ENCODE data around the gene PDGFRA.

The PDGFRA gene

DNA sequence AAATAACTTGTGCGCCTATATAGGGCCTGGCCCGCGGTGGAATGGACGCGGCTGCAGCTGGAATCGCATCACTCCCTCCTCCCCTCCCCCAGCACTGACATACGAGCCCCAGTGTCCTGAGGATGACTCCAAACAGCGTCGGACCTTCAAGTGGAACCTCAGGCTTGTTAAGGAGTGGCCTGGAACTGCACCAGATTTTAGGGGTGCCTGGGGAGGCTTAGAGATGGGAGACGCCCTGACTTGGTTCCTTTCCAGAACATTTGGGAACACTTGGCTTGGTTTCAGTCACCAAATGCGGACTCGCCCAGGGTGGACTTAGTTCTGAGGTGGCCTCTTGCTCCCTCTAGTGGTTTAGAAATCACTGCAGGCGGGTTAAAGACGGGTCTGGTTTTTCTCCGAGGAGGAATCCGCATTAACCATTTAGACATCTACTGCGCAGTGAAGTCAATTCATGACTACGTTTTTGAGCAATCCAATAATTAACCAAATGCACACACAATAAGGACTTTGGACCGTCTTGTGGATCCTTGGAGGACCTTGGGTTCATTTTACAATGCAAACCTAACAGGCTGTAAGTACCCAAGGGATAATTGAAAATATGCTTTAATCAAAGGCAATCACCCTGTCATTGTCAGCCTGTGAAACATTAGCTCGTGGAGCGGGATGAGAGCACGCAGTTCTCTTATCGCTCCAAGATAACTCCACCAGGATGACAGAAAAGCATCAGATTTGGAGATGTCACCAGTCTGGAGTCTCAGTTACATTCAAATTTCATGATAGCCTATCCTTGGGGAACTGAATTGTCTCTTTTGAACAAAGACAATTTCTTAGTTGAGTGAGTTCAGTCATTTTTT lies 11.2 kb upstream of the PDGFRA start:
- H3K27me3 Mint-ChIP-seq (ENCODE audit: low read depth), result peaks cover 35% of the 10 kb centered on the region
- H3K27ac Mint-ChIP-seq, result no peak overlapping the region
- H3K4me3 Mint-ChIP-seq, result no peak overlapping the region
- no peaks in the 10 kb centered on the region for H3K36me3 Mint-ChIP-seq (ENCODE audit: low read depth)
- no peaks in the 10 kb centered on the region for H3K9me3 Mint-ChIP-seq
- peaks cover 3% of the 10 kb centered on the region for H3K4me1 Mint-ChIP-seq (ENCODE audit: low read depth)
- peak; percentile 29 for DNase-seq (ENCODE audit: low spot score)

DNA sequence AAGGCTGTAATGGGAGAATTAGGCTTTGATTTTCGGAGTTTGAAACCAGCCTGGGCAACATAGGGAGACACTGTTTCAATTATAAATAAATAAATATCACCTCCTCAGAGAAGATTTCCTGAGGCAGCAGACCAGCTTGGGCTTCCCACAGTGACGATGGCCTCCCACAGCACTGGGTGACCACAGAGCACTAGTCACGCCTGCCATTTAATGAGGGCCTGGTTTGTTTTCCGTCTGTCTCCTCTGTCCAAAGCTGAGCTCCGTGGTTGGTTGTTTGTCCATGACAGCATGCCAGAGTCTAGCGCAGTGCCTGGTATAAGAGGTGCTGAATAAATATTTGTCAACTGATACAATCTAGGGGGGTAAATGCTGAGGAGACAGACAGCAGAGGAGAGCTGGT lies 10.4 kb upstream of the PDGFRA start:
- H3K27me3 Mint-ChIP-seq (ENCODE audit: low read depth), result peaks cover 35% of the 10 kb centered on the region
- H3K9me3 Mint-ChIP-seq, result no peaks in the 10 kb centered on the region
- H3K4me3 Mint-ChIP-seq, result no peak overlapping the region
- no peak for DNase-seq (ENCODE audit: low spot score)
- no peak overlapping the region for H3K27ac Mint-ChIP-seq
- H3K4me1 Mint-ChIP-seq (ENCODE audit: low read depth), result peaks cover 3% of the 10 kb centered on the region
- H3K36me3 Mint-ChIP-seq (ENCODE audit: low read depth), result no peaks in the 10 kb centered on the region

DNA sequence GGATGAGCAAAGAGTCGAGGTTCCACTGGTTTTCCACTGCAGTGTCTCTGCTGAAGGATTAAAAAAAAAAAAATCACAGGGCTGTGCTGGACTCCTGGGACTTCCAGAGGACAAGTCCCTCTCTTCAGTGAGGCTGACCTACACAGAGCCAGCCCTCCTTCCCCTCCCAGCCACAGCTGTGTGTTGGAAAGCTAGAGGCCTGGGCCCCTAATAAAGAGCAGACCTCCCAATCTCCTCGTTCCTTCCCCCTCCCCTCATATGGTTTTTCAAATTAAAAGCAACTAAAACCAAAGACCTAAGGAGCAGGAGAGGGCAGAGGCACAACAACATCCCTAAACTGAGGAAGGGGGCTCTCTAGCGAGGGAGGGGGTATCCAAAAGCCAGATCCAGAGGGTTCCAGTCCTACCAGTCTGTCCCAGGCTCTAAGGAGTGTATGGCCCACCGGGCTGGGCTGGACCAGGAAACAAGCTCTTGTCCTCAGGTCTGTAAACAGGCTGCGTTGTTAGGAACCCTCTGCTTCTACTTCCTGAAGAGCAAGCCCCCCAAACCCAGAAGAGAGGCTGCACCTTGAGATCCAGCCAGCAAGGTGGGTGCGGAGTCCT lies 4.0 kb upstream of the PDGFRA start:
- Mint-ChIP-seq H3K27me3 (ENCODE audit: low read depth) (peaks cover 79% of the 10 kb centered on the region), H3K36me3 (ENCODE audit: low read depth) (peaks cover 2% of the 10 kb centered on the region), H3K27ac (no peak overlapping the region), H3K9me3 (no peaks in the 10 kb centered on the region), H3K4me1 (ENCODE audit: low read depth) (peaks cover 11% of the 10 kb centered on the region), H3K4me3 (no peak overlapping the region)
- DNase-seq (ENCODE audit: low spot score), result no peak

DNA sequence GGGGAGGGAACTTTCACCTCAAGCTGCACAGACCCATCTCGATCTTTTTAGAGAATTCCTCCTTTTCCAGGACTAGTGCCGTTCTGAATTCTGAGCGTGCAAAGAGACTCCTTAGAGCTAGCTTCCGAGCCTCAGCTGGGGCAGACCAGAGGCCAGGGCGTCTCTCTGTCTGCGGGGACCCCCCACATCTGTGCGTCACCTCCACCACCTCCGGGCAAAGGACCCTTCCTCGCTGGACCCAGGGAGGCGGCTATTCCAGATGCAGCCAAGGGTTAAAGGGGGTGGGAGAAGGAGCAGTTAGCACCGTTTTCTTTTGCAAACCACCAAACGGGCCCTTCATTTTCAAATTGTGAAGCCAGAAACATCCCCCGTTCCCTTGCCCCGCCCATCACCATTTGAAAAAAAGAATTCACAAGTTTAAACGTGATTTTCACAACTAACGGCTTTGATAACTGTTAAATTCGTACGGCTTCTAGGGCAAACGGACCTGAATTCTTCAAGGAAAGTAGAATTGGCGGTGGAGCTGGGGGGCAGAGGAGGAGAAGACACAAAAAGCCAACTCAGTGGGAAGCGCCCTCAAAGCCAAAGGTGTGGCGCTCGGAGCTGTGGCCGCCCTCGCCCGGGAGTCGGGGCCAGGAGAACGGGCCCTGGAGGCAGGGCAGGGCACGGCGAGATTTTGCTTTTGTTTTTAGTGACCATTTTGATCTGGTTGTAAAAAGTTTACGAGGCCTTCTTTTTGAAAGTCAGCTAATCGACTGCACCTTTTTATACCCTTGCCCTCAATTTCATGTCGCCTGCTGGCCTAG lies 3.3 kb upstream of the PDGFRA start:
- no peak for DNase-seq (ENCODE audit: low spot score)
- Mint-ChIP-seq H3K27me3 (ENCODE audit: low read depth) (peaks cover 82% of the 10 kb centered on the region), H3K27ac (no peak overlapping the region), H3K9me3 (no peaks in the 10 kb centered on the region), H3K36me3 (ENCODE audit: low read depth) (peaks cover 2% of the 10 kb centered on the region), H3K4me1 (ENCODE audit: low read depth) (peaks cover 11% of the 10 kb centered on the region), H3K4me3 (peak overlapping the region; percentile 45)

DNA sequence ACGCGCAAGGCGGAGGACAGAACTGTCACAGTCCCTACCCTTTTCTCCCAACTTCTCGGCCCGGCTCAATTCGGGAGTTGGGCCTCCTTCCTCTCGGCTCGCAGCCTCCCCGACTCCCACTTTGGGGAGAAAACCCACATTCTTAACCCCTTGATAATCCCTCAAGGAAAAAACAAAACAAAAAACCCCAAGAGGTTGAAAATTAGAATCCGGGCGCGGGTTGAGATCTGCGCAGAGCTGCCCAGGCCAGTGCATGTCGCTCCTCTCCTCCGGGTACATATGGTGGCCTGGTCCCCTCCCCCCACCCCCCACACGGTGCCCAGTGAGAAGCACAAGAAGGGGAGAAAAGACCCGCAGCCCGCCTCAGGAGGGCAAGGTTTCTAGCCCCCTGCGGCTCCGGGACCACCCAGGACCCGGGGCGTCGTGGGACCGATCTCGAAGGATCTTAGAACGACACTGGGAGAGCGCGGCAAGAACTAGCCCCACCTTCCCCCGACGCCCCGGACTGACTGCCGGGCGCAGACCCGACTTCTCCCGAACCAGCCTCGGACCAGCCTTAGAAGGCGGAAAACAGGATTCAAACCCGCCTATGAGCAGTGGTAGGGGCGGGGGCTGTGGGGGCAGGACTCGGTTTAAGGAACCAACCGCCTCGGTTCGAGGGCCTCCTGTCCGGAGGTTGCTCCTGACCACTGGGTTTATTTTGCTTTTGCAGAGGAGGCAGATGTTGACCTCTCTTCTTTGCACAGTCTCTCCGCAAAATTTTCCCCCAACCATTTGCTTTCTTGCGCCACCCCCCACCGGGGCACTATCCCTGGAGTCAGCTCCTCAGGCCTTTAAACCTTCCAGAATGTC lies 2.5 kb upstream of the PDGFRA start:
- Mint-ChIP-seq H3K9me3 (no peaks in the 10 kb centered on the region), H3K27me3 (ENCODE audit: low read depth) (peaks cover 89% of the 10 kb centered on the region), H3K36me3 (ENCODE audit: low read depth) (peaks cover 2% of the 10 kb centered on the region), H3K4me1 (ENCODE audit: low read depth) (peaks cover 11% of the 10 kb centered on the region), H3K4me3 (peak overlapping the region; percentile 68), H3K27ac (no peak overlapping the region)
- no peak for DNase-seq (ENCODE audit: low spot score)

DNA sequence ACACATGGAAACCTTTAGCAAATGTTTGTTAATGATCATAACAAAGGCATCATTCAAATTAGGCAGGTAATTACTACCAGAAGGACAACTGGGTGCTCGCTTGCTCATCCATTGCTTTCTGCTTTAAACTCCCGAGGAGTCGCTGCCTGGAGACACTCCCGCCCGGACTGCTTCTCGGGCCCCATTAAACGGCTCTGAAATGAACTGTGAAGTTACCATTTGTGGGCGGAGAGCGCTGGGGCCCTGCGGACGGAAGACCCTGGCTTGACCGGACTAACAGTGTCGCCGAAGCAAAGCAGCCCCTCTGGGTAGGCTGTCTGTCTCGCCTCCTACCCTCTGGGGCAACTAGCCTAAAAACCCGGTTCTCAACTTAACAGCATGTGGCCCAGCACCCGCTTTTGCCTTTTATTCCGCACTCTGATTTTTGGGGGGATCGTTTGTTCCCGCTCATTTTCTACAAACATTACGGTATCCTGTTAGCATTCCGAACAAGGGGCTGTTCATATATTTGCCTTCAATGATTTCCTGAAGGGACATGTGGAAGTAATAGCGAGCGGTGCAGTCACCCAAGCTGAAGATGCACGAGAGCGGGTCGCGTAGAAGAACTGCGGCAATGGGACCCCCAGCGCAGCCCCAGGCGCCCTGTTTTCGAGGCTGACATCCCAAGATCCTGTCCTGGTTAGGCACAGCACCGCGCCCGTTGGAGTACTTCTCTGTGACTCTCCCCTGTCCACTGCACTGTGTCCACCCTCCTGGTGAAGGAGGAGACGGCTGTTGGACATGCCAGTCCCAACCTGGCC lies 1.6 kb upstream of the PDGFRA start:
- H3K27me3 Mint-ChIP-seq (ENCODE audit: low read depth), result peaks cover 90% of the 10 kb centered on the region
- peaks cover 16% of the 10 kb centered on the region for H3K4me1 Mint-ChIP-seq (ENCODE audit: low read depth)
- H3K27ac Mint-ChIP-seq, result no peak overlapping the region
- DNase-seq (ENCODE audit: low spot score), result no peak
- H3K36me3 Mint-ChIP-seq (ENCODE audit: low read depth), result peaks cover 2% of the 10 kb centered on the region
- peak overlapping the region; percentile 68 for H3K4me3 Mint-ChIP-seq
- H3K9me3 Mint-ChIP-seq, result no peaks in the 10 kb centered on the region

DNA sequence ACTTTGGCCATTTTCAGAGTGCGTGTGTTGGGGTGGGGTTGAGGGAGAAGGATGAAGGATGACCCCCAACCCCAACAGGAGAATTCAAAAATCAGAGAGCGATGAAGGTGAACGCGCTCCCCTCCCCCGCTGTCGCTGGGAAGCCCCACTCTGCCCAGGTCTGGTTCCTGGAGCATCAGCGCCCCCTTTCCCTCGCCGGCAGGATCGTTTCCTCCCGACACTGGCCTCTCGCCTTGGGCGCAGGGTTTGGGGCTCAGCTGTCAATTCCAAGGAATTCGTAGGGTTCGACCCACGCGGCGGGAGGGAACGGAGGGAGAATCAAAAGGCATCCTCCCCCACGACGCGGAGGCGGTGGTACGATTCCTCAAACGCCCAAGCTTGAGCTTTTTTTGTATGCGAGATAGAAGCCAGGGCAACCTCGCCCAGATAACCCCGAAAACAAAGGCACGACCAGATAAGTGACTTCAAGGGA lies 1.0 kb upstream of the PDGFRA start:
- peaks cover 16% of the 10 kb centered on the region for H3K4me1 Mint-ChIP-seq (ENCODE audit: low read depth)
- H3K27me3 Mint-ChIP-seq (ENCODE audit: low read depth), result peaks cover 92% of the 10 kb centered on the region
- DNase-seq (ENCODE audit: low spot score), result peak; percentile 24
- H3K9me3 Mint-ChIP-seq, result no peaks in the 10 kb centered on the region
- peaks cover 2% of the 10 kb centered on the region for H3K36me3 Mint-ChIP-seq (ENCODE audit: low read depth)
- H3K4me3 Mint-ChIP-seq, result peak overlapping the region; percentile 27
- H3K27ac Mint-ChIP-seq, result no peak overlapping the region

DNA sequence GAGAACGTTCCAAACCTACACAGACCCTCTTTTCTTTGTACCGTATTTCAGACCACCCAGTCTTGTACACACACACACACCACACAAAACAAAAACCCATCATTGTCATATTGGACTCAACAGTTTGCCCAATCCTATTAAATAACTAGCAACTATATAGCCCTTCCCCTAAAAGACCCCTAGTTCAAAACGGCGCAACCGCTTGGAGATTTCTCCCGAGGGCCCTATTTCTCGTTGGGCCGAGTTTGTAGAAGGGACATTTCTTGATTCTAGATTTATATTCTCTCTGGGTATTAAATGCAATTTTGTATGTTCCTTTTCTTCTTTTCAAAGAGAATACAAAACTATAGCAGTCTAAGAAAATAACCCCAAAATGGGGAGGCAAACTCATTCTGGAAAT lies 547 bp upstream of the PDGFRA start:
- no peak for DNase-seq (ENCODE audit: low spot score)
- Mint-ChIP-seq H3K36me3 (ENCODE audit: low read depth) (peaks cover 2% of the 10 kb centered on the region), H3K9me3 (no peaks in the 10 kb centered on the region), H3K4me3 (no peak overlapping the region), H3K27ac (no peak overlapping the region), H3K4me1 (ENCODE audit: low read depth) (peaks cover 16% of the 10 kb centered on the region), H3K27me3 (ENCODE audit: low read depth) (peaks cover 90% of the 10 kb centered on the region)

DNA sequence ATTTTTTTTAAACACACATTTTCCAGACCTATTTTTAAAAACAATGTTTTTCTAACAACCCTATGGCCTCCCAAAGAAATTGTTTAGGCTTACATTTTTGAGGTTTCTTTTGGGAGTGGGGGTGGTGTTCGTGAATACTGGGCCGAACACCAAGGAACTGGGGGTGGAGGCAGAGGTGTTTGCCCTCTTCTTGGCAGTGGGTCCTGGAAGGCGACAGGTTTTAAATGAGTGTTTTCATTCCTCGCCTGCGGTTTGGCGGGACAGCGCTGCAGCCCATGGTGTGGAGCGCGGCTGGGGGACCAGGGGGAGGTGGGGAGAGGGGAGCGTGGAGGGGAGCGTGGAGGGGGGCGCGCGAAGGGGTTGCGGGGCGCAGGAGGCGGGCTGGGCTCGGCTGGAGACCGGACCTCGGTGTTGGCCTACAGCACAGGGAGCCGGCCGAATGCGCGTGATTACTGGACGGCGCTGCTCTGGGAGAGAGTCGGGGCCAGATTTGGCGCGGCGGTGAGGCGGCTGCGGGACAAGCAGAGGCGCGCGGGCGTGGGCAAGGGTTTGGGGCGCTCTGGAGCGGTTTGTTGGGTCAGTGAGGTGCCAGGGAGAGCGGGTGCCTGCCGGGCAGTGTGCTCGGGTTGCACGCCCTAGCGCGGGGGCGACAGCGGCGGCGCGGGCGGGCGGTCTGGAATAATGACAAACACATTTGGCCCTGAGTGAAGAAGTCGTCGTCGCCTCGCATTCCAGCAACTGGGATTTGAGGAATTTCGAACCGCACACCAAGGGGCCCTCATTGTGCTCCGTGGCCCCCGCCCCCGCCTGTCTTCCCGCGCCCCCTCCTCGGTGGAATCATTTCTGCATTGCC lies 764 bp downstream of the PDGFRA start:
- Mint-ChIP-seq H3K36me3 (ENCODE audit: low read depth) (peaks cover 2% of the 10 kb centered on the region), H3K27me3 (ENCODE audit: low read depth) (peaks cover 91% of the 10 kb centered on the region), H3K9me3 (no peaks in the 10 kb centered on the region), H3K27ac (peak overlapping the region; percentile 52), H3K4me1 (ENCODE audit: low read depth) (peaks cover 20% of the 10 kb centered on the region), H3K4me3 (no peak overlapping the region)
- DNase-seq (ENCODE audit: low spot score), result no peak

DNA sequence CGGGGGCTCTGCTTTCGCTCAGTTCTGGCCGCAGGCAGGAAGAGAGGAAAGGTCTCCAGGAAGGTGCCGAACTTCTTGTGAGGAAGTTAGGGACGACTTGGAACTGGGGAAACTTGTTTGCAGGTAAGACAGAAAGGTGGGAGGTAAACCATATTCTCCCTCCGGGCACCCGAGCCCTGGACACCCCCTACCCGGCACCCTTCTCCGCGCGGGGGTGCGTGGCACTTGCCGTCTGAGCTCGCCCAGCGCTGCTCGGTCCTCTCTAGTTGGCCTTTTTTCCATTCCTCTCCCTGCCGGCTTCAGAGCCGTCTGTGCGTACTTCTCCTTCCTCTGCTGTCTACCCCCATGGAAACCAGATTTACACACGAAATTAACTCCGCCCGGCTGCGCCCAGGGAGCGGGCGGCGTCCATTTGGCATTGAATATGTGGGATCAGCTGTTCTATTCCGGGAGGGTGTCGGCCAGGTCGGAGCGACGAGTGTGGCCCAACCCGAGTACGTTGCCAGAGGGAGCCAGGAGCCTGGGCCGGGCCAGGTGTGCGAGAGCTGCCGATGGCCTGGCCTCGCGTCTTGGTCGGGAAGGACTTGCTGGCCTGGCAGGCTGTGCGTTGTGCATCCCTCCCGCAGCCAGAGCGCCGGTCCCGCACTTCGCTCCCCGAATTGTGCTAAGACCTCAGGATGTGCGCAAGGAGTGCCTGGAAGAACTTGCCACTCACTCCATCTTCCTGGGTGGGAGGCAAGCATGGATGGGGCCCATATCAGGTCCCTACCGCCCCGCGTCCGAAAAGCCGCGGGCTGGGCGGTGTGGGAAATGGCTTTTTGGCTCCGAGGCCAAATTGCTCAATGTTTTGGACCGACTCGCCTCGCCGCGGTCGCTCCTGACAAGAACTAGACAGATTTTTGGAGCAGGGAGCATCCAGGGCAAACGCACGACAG lies 1.7 kb downstream of the PDGFRA start:
- H3K4me3 Mint-ChIP-seq, result no peak overlapping the region
- H3K36me3 Mint-ChIP-seq (ENCODE audit: low read depth), result peaks cover 2% of the 10 kb centered on the region
- H3K27ac Mint-ChIP-seq, result no peak overlapping the region
- no peak for DNase-seq (ENCODE audit: low spot score)
- H3K9me3 Mint-ChIP-seq, result no peaks in the 10 kb centered on the region
- H3K4me1 Mint-ChIP-seq (ENCODE audit: low read depth), result peaks cover 20% of the 10 kb centered on the region
- peaks cover 85% of the 10 kb centered on the region for H3K27me3 Mint-ChIP-seq (ENCODE audit: low read depth)

DNA sequence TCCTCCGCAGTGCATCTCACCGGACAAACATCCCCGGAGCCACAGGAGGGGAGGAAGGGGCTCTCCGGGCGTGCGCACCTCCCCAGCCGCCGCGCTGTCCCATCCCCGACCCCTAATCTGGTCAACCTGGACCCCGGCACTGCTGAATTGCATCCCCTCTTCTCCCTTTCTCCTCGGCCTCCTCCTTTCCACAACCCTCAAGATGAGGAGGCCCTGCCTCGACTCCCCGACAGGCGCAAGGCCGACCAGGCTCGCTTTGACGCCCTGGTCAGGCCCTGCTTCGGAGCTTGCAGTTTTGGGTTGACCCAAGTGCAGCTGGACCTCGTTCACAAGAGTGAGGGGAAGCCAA lies 2.3 kb downstream of the PDGFRA start:
- no peak overlapping the region for H3K4me3 Mint-ChIP-seq

More for the DNA sequence above, 2.3 kb downstream of the PDGFRA start:
- peaks cover 18% of the 10 kb centered on the region for H3K4me1 Mint-ChIP-seq (ENCODE audit: low read depth)
- no peak for DNase-seq (ENCODE audit: low spot score)
- peaks cover 83% of the 10 kb centered on the region for H3K27me3 Mint-ChIP-seq (ENCODE audit: low read depth)
- H3K27ac Mint-ChIP-seq, result no peak overlapping the region
- peaks cover 2% of the 10 kb centered on the region for H3K36me3 Mint-ChIP-seq (ENCODE audit: low read depth)
- H3K9me3 Mint-ChIP-seq, result no peaks in the 10 kb centered on the region

All from T-helper 2 cell treated with Interferon-gamma antibody and Interleukin-4, amounts not matched to agents 5 μg/mL and 100 μg/mL, for 36 hours (primary cell).